Fibroblast of the aortic adventitia (primary cell): ENCODE measurements around the gene WEE2. TPM values are rescaled to one million over a fixed set of nuclear protein-coding genes. Genes with fewer than 3 reads are reported as not detected.

ENCODE experiments used
- DNase-seq: peaks from one replicate; pipeline ENCODE4 v3.0.0-alpha.2; 2010; ENCODE audit warnings: low read depth
- H3K4me3 ChIP-seq: 2 replicates; pipeline ENCODE4 v1.5.1; 2011; ENCODE audit warnings: low read depth, mild to moderate bottlenecking, control low read depth, low read length, moderate library complexity
- total RNA-seq: library from RNA; depleted of rRNA; stranded (reverse); fragments of >200 nt; gene quantifications from 2 replicates; pipeline ENCODE4 v1.2.3, GENCODE V29; 2012; ENCODE audit warnings: low replicate concordance
- TF ChIP-seq, protein P1 (sequence below): IDR thresholded peaks from 2 replicates; pipeline ENCODE4 v1.5.1; 2011; ENCODE audit warnings: mild to moderate bottlenecking, low read length, control low read depth, inconsistent platforms; ENCODE audit not compliant: insufficient read depth

The WEE2 gene
- total RNA-seq, 1 donor = under 0.01 TPM

DNA sequence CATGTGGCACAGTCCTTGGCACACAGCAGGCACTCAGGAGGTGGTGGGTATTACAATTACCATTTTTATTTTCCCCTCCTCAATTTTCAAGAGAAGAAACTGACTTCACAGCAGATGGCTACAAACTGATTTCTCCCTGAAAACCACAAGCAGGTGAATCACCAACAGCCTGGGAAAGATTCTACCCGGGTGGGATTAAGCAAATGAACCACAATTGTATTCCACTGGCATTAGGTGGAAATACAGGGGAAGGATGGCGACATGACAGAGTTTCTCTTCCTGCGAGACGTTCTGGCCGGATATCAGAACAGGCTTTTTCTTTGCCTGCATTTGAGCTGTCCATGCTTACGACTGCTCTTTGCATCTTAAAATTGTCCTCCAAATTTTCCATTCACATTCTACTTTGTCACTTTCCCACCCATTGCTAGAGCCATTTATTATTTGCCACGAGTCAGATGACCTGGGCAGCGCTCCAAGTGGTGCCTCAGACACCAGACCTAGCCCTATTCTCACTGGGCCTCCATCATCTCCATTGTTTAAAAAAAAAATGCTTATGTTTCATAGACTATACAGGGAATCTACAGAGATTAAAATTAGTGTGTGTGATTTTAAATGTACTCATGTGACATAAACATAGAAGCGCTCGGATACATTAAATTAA, 10.8 kb upstream of the WEE2 start:
- DNase-seq = peak; percentile 10
- TF ChIP-seq, protein P1, sequence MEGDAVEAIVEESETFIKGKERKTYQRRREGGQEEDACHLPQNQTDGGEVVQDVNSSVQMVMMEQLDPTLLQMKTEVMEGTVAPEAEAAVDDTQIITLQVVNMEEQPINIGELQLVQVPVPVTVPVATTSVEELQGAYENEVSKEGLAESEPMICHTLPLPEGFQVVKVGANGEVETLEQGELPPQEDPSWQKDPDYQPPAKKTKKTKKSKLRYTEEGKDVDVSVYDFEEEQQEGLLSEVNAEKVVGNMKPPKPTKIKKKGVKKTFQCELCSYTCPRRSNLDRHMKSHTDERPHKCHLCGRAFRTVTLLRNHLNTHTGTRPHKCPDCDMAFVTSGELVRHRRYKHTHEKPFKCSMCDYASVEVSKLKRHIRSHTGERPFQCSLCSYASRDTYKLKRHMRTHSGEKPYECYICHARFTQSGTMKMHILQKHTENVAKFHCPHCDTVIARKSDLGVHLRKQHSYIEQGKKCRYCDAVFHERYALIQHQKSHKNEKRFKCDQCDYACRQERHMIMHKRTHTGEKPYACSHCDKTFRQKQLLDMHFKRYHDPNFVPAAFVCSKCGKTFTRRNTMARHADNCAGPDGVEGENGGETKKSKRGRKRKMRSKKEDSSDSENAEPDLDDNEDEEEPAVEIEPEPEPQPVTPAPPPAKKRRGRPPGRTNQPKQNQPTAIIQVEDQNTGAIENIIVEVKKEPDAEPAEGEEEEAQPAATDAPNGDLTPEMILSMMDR = no peak
- no peak overlapping the region for H3K4me3 ChIP-seq

DNA sequence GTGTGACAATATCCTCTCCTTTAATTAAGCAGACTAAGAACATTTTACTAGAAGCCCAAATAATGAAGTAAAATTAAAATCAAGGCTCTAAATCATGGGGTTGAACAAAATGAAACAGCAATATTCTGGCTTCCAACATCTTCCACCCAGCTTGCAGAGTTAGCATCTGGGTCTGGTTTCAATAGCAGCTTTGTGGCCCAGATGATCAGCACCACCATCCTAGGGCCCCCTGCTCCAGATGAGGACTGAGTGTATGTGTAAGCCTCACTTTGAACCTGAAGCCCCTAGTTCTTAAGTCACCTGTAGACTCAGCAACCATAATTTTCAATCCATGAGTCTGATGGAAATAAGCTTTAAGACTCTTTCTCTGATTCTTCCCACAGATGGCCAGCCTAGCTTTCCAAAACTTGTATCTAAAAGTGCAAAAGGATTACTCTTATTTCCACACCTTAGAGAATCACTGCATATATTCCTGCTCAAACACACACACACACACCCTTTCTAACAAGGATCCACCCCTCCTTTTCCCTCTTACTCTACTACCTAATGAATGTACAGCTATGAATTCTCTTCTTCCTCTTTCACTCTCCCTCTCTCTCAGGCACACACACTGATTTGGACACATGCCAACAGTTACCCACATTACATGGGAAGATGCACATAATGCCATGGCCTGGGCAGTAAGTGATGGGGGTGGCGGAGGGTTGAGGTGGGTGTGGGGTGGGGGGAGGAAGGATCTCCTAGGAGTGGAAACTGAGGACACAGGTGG, 9.7 kb upstream of the WEE2 start:
- TF ChIP-seq, protein P1 = no peak

DNA sequence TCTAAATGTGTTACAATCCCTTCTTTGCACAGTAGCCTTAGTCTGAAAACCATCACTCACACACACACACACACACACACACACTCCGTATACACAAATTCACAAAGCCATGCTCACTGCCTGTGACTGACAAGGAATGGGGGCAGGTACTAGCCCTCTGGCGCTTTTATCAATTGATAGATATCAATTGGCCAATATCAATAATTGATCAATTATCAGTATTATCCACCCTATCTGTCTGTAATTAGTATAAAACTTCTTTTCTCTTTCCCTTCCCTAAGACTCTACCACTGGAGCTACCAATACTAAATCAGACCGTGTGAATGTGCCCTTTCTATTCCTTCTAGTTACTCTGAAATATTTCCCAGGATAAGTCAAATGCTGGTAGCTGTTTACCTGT, 8.3 kb upstream of the WEE2 start:
- DNase-seq = no peak
- TF ChIP-seq, protein P1 = no peak
- H3K4me3 ChIP-seq = no peak overlapping the region

More for the DNA sequence above, 9.7 kb upstream of the WEE2 start:
- no peak overlapping the region for H3K4me3 ChIP-seq
- DNase-seq = no peak

DNA sequence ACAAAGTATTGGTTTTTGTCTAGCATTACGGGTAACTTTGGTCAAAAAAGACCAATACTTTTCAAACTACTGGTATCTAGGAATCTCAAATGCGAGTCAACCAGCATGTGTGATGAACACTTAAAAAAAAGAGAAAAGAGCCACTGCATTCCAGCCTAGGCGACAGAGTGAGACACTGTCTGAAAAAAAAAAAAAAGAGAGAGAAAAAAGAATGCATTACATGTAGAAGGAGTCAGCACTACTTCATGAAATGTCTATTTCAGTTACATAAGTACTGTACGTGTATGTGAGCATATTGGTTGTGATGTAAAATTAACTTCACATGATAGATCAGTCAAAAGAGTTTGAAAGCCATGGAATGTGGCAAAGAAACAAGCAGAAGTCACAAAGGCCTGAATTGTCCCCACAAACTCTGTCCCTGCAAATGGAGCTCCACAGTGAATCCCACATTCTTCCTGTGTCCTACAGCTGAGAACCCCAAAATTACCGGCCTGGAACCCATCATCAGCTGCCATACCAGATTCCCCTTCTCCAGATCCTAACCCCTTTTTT, 7.8 kb upstream of the WEE2 start:
- TF ChIP-seq, protein P1 = no peak
- no peak for DNase-seq
- H3K4me3 ChIP-seq = peak overlapping the region; percentile 83

DNA sequence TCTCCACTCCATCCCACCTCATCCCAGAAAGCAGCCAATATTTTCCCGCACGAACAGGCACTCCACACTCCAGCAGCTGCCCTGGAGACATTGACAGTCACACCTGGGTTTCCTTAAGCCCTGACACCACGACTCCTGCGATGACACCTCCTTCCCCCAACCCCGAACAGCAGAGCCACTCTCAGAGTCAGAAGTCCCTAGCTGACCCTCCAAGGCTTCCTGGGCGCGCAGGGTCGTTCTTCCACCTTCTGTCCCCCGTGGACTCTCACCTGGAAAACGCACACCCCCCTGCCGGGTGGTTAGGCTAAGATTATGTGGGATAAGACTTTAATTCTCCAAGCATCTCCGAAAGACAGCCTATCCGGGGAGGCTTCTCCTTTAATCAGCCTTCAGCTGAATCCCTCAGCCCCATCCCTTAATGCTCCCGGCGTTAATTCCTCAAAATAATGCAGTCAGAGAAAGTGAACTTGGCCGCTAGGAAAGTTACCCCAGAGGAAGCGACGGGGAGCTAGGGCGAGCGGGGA, 7.2 kb upstream of the WEE2 start:
- peak overlapping the region; percentile 83 for H3K4me3 ChIP-seq
- no peak for DNase-seq
- TF ChIP-seq, protein P1 = no peak

DNA sequence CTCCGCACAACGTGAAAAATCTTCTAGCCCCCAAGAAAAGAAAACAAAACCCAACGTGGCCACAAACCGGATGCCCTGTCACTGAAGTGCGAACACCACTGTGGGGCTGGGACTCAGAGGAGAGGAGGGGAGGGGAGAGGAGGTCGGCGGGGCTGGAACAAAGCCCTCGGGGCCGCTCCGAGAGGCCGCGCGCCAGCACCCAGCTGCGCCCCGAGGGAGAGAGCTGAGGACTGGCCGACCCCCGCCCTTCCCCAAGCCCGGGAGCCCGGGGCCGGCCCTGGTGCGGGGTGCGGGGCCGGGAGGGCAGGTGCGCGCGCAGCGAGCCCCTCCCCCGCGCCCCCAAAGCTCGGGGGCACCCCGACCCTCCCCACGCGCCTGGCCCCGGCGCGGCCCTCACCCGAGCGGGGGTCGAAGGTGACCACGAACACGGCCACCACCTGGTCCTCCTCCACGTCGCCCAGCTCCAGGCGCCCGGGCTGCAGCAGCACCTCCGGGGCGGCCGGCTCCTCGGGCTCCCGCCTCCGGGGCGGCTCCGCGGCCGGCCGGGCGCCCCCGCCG, 6.6 kb upstream of the WEE2 start:
- no peak for DNase-seq
- TF ChIP-seq, protein P1 = no peak

More for the DNA sequence above, 6.6 kb upstream of the WEE2 start:
- peak overlapping the region; percentile 83 for H3K4me3 ChIP-seq
